H9 (cell line): Measurements from ENCODE around the gene NFASC. TPM values are rescaled to one million over a fixed set of nuclear protein-coding genes. Genes with fewer than 3 reads are reported as not detected.

Experiments
- DNase-seq: peaks from one replicate; pipeline ENCODE4 v3.0.0-alpha.2; 2017
- H2AFZ ChIP-seq: one replicate; pipeline ENCODE4 v1.6.1; 2013; ENCODE audit warnings: mild to moderate bottlenecking, low read length, control low read depth, moderate library complexity
- H2AK5ac ChIP-seq: 2 replicates; pipeline ENCODE4 v1.6.1; 2013; ENCODE audit warnings: low read length, control low read depth, mixed read lengths; ENCODE audit not compliant: insufficient read length
- H2BK120ac ChIP-seq: one replicate; pipeline ENCODE4 v1.6.1; 2013; ENCODE audit warnings: low read depth, mild to moderate bottlenecking, low read length, control low read depth, inconsistent platforms; ENCODE audit not compliant: poor library complexity, severe bottlenecking
- H2BK12ac ChIP-seq: 2 replicates; pipeline ENCODE4 v1.6.1; 2013; ENCODE audit warnings: low read length, control low read depth, mixed read lengths, low read depth; ENCODE audit not compliant: insufficient read length
- H2BK15ac ChIP-seq: 2 replicates; pipeline ENCODE4 v1.6.1; 2013; ENCODE audit warnings: low read depth, low read length, control low read depth
- H2BK20ac ChIP-seq: one replicate; pipeline ENCODE4 v1.6.1; 2013; ENCODE audit warnings: low read depth, mild to moderate bottlenecking, low read length, control low read depth, inconsistent platforms; ENCODE audit not compliant: poor library complexity, severe bottlenecking
- H2BK5ac ChIP-seq: 2 replicates; pipeline ENCODE4 v1.6.1; 2013; ENCODE audit warnings: low read length, control low read depth, mixed read lengths; ENCODE audit not compliant: insufficient read length
- H3K14ac ChIP-seq: 2 replicates; pipeline ENCODE4 v1.6.1; 2013; ENCODE audit warnings: low read length, control low read depth; ENCODE audit not compliant: insufficient read depth
- H3K18ac ChIP-seq: 2 replicates; pipeline ENCODE4 v1.6.1; 2013; ENCODE audit warnings: low read depth, mild to moderate bottlenecking, mixed read lengths, low read length, control low read depth; ENCODE audit not compliant: insufficient read length
- H3K23ac ChIP-seq: 2 replicates; pipeline ENCODE4 v1.6.1; 2013; ENCODE audit warnings: low read length, control low read depth, mixed read lengths, low read depth; ENCODE audit not compliant: insufficient read length
- H3K23me2 ChIP-seq: 2 replicates; pipeline ENCODE4 v1.6.1; 2013; ENCODE audit warnings: low read depth, mild to moderate bottlenecking, mixed read lengths, low read length, control low read depth; ENCODE audit not compliant: insufficient read length, poor library complexity, severe bottlenecking
- H3K27ac ChIP-seq: 2 replicates; pipeline ENCODE4 v1.5.1; 2013; ENCODE audit warnings: low read length, control low read depth, mixed read lengths, low read depth; ENCODE audit not compliant: insufficient read length
- H3K27me3 ChIP-seq: 2 replicates; pipeline ENCODE4 v1.6.1; 2013; ENCODE audit warnings: low read length, control low read depth, inconsistent platforms; ENCODE audit not compliant: insufficient read depth
- H3K4ac ChIP-seq: 2 replicates; pipeline ENCODE4 v1.6.1; 2013; ENCODE audit warnings: low read depth, mild to moderate bottlenecking, control low read depth, inconsistent platforms, low read length, moderate library complexity
- H3K4me1 ChIP-seq: 2 replicates; pipeline ENCODE4 v1.6.1; 2013; ENCODE audit warnings: low read length, control low read depth, inconsistent platforms; ENCODE audit not compliant: insufficient read depth
- H3K4me2 ChIP-seq: 2 replicates; pipeline ENCODE4 v1.6.1; 2013; ENCODE audit warnings: low read length, control low read depth, mixed read lengths; ENCODE audit not compliant: insufficient read length, insufficient read depth
- H3K56ac ChIP-seq: 2 replicates; pipeline ENCODE4 v1.6.1; 2013; ENCODE audit warnings: low read depth, mild to moderate bottlenecking, mixed read lengths, low read length, control low read depth; ENCODE audit not compliant: insufficient read length
- H3K79me1 ChIP-seq: 2 replicates; pipeline ENCODE4 v1.6.1; 2013; ENCODE audit warnings: low read depth, mild to moderate bottlenecking, moderate library complexity, low read length, control low read depth, inconsistent platforms; ENCODE audit not compliant: insufficient read depth, poor library complexity, severe bottlenecking
- H3K79me2 ChIP-seq: 2 replicates; pipeline ENCODE4 v1.6.1; 2013; ENCODE audit warnings: low read length, control low read depth, inconsistent platforms; ENCODE audit not compliant: insufficient read depth
- H3K9ac ChIP-seq: 2 replicates; pipeline ENCODE4 v1.6.1; 2013; ENCODE audit warnings: low read length, control low read depth, mixed read lengths; ENCODE audit not compliant: insufficient read length; ENCODE audit errors: extremely low read depth
- H3K9me3 ChIP-seq: one replicate; pipeline ENCODE4 v1.6.1; 2013; ENCODE audit warnings: low read depth, low read length, inconsistent platforms; ENCODE audit not compliant: control insufficient read depth
- H3T11ph ChIP-seq: one replicate; pipeline ENCODE4 v1.6.1; 2013; ENCODE audit warnings: mild to moderate bottlenecking, low read length, control low read depth, inconsistent platforms
- H4K20me1 ChIP-seq: one replicate; pipeline ENCODE4 v1.6.1; 2013; ENCODE audit not compliant: control insufficient read depth, insufficient read length, insufficient read depth
- H4K5ac ChIP-seq: 2 replicates; pipeline ENCODE4 v1.6.1; 2013; ENCODE audit warnings: low read depth, mild to moderate bottlenecking, mixed read lengths, low read length, control low read depth; ENCODE audit not compliant: insufficient read length
- H4K8ac ChIP-seq: replicated peaks from 2 replicates; pipeline ENCODE4 v1.6.1; 2013; ENCODE audit warnings: low read length, control low read depth, mixed read lengths, low read depth; ENCODE audit not compliant: insufficient read length
- H4K91ac ChIP-seq: 2 replicates; pipeline ENCODE4 v1.6.1; 2013; ENCODE audit warnings: low read depth, mild to moderate bottlenecking, moderate library complexity, mixed read lengths, low read length, control low read depth; ENCODE audit not compliant: insufficient read length
- H3K27ac Mint-ChIP-seq, 3 experiments: 2 replicates in 2 of 3; 3 replicates in 1 of 3; pipeline ENCODE4 v1.8.0; 2020 to 2021; ENCODE audit warnings: mixed read lengths in 3 of 3, mild to moderate bottlenecking in 1 of 3, moderate library complexity in 1 of 3
- H3K27me3 Mint-ChIP-seq: 2 replicates; pipeline ENCODE4 v1.8.0; 2021; ENCODE audit warnings: low read depth, mild to moderate bottlenecking, moderate library complexity, mixed read lengths
- H3K36me3 Mint-ChIP-seq, 3 experiments: 2 replicates in 2 of 3; 3 replicates in 1 of 3; pipeline ENCODE4 v1.8.0; 2020 to 2021; ENCODE audit warnings: low read depth in 3 of 3, mixed read lengths in 3 of 3; ENCODE audit not compliant: insufficient read depth in 1 of 3
- H3K4me1 Mint-ChIP-seq, 2 experiments: 2 replicates each; pipeline ENCODE4 v1.8.0; 2020; ENCODE audit warnings: mixed read lengths in 2 of 2
- H3K4me3 Mint-ChIP-seq, 2 experiments: 2 replicates in 1 of 2; 3 replicates in 1 of 2; pipeline ENCODE4 v1.8.0; 2020 to 2021; ENCODE audit warnings: mild to moderate bottlenecking in 2 of 2, mixed read lengths in 2 of 2, moderate library complexity in 1 of 2
- H3K9me3 Mint-ChIP-seq, 2 experiments: 2 replicates in 1 of 2; 3 replicates in 1 of 2; pipeline ENCODE4 v1.8.0; 2020; ENCODE audit warnings: mild to moderate bottlenecking in 2 of 2, mixed read lengths in 2 of 2, moderate library complexity in 1 of 2
- WGBS: extraction: QIAGEN DNeasy Blood & Tissue Kit; methylation state at CpG from one replicate; pipeline ENCODE4 v1.1.7; 2013; ENCODE audit warnings: missing lambda C conversion rate, low lambda C conversion rate, mixed read lengths; ENCODE audit not compliant: insufficient read length; ENCODE audit errors: extremely low coverage; 5-methylcytosine and 5-hydroxymethylcytosine counted together
- total RNA-seq: library from RNA; stranded (reverse); gene quantifications from 2 replicates; pipeline ENCODE4 v1.2.1, GENCODE V29; 2021
- TF ChIP-seq, protein P1 (sequence below): fragments of 200-600 bp; sonication (generic); conservative IDR thresholded peaks from 3 replicates; pipeline ENCODE4 v1.8.0; 2021; ENCODE audit warnings: antibody characterized with exemption, mild to moderate bottlenecking

Gene NFASC
- total RNA-seq, 1 experiment from 2014 or later = 5.0 TPM

DNA sequence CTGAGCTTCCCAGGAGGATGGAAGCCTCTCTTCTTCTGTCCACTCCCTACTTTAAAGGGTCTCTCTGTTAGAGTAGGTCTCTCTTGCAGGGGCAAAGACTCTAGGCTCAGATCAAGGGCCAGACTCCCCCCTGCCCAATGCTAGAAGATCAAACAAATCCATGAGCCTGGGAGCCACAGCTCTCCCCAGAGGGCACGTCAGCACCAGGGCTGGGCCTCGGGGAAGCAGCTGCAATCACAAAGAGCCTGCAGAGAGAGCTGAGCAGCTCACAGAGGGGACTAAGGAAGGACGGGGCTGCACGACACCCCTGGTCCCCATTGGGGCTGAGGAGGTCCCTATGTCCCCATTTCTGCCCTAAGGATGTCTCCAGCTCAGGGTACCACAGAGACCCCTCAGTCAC lies 176.2 kb downstream of the NFASC start:
- WGBS = no CpG with 5 or more reads among the region's 4 CpGs
- Histone ChIP-seq H2BK20ac (no peak overlapping the region), H3K14ac (no peak overlapping the region; the same call in 1 of the 2 replicates), H2BK120ac (no peak overlapping the region), H3K18ac (no peak overlapping the region), H3T11ph (no peak overlapping the region), H3K56ac (no peak overlapping the region), H3K4me1 (peaks cover 12% of the 10 kb centered on the region; the same call in 1 of the 2 replicates), H3K79me2 (no peaks in the 10 kb centered on the region), H2BK12ac (no peak overlapping the region), H4K20me1 (peaks cover 4% of the 10 kb centered on the region), H3K23me2 (no peaks in the 10 kb centered on the region), H4K91ac (no peak overlapping the region), H3K27ac (no peak overlapping the region), H3K9ac (no peak overlapping the region), H3K9me3 (no peaks in the 10 kb centered on the region), H3K79me1 (no peaks in the 10 kb centered on the region), H4K5ac (no peak overlapping the region), H3K23ac (no peak overlapping the region), H4K8ac (no peak overlapping the region), H3K27me3 (no peaks in the 10 kb centered on the region; the same call in 1 of the 2 replicates), H3K4me2 (no peak overlapping the region), H2AK5ac (no peak overlapping the region), H2BK5ac (no peak overlapping the region), H2AFZ (no peak overlapping the region), H3K4ac (no peak overlapping the region), H2BK15ac (no peak overlapping the region)
- H3K27me3 Mint-ChIP-seq = peaks cover 58% of the 10 kb centered on the region
- no peak overlapping the region for H3K4me3 Mint-ChIP-seq
- DNase-seq = no peak
- TF ChIP-seq, protein P1, sequence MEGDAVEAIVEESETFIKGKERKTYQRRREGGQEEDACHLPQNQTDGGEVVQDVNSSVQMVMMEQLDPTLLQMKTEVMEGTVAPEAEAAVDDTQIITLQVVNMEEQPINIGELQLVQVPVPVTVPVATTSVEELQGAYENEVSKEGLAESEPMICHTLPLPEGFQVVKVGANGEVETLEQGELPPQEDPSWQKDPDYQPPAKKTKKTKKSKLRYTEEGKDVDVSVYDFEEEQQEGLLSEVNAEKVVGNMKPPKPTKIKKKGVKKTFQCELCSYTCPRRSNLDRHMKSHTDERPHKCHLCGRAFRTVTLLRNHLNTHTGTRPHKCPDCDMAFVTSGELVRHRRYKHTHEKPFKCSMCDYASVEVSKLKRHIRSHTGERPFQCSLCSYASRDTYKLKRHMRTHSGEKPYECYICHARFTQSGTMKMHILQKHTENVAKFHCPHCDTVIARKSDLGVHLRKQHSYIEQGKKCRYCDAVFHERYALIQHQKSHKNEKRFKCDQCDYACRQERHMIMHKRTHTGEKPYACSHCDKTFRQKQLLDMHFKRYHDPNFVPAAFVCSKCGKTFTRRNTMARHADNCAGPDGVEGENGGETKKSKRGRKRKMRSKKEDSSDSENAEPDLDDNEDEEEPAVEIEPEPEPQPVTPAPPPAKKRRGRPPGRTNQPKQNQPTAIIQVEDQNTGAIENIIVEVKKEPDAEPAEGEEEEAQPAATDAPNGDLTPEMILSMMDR = no peak
- peaks cover 35 to 46% of the 10 kb centered on the region in 2 experiments for H3K4me1 Mint-ChIP-seq
- no peak overlapping the region for H3K27ac Mint-ChIP-seq
- no peaks in the 10 kb centered on the region; a peak in 1 of 5 replicates for H3K9me3 Mint-ChIP-seq
- no peaks in the 10 kb centered on the region for H3K36me3 Mint-ChIP-seq
